GM12874 (cell line): Measurements from ENCODE around the gene DISP2.

Experiments used
- CTCF ChIP-seq: IDR thresholded peaks from 2 replicates; pipeline ENCODE4 v1.5.1; 2011; ENCODE audit warnings: low read depth, mild to moderate bottlenecking, control low read depth, low read length, moderate library complexity; ENCODE audit not compliant: insufficient read depth

DISP2 gene

GRCh38 chr15:40427188-40427587, 69.2 kb downstream of the DISP2 start:
- no peak for TF ChIP-seq CTCF

- no peak for TF ChIP-seq CTCF
Measured at GRCh38 chr15:40428185-40428584, 70.2 kb downstream of the DISP2 start.
